RWPE2 (cell line): ENCODE results near the gene NACC2.
A peak's percentile ranks its signal among the peaks of the same experiment; 100 is the strongest.

Source experiments
- ATAC-seq: fragments of 200-7000 bp; cut with Tn5 transposase; 3 replicates; pipeline ENCODE4 v1.9.1; 2021; ENCODE audit warnings: low read depth
- DNase-seq: peaks from one replicate; pipeline ENCODE4 v3.0.0-alpha.2; 2020; ENCODE audit warnings: low spot score
- H3K27ac ChIP-seq: fragments of 450-650 bp; 2 replicates; pipeline ENCODE4 v1.5.1; 2017; ENCODE audit warnings: mild to moderate bottlenecking; ENCODE audit not compliant: poor library complexity, severe bottlenecking
- H3K27me3 ChIP-seq: fragments of 250-450 bp; sonication (Bioruptor Pico); 2 replicates; pipeline ENCODE4 v1.5.1; 2021; ENCODE audit warnings: mild to moderate bottlenecking, moderate library complexity; ENCODE audit not compliant: insufficient read depth, poor library complexity, severe bottlenecking
- H3K36me3 ChIP-seq: fragments of 250-450 bp; sonication (Bioruptor Pico); 2 replicates; pipeline ENCODE4 v1.5.1; 2020; ENCODE audit warnings: low read depth, mild to moderate bottlenecking, moderate library complexity
- H3K4me1 ChIP-seq: fragments of 250-450 bp; sonication (Bioruptor Pico); 2 replicates; pipeline ENCODE4 v1.5.1; 2021; ENCODE audit warnings: mild to moderate bottlenecking, moderate library complexity; ENCODE audit not compliant: insufficient read depth, poor library complexity, severe bottlenecking
- H3K4me3 ChIP-seq: fragments of 250-450 bp; sonication (Bioruptor Pico); 2 replicates; pipeline ENCODE4 v1.5.1; 2021; ENCODE audit warnings: mild to moderate bottlenecking, moderate library complexity; ENCODE audit not compliant: severe bottlenecking
- H3K9me3 ChIP-seq: fragments of 250-450 bp; sonication (Bioruptor Pico); 2 replicates; pipeline ENCODE4 v1.5.1; 2021; ENCODE audit warnings: mild to moderate bottlenecking, moderate library complexity; ENCODE audit not compliant: severe bottlenecking
- CTCF ChIP-seq: fragments of 450-650 bp; IDR thresholded peaks from one replicate; pipeline ENCODE4 v1.5.1; 2017; ENCODE audit warnings: mild to moderate bottlenecking, moderate library complexity; ENCODE audit not compliant: poor library complexity, severe bottlenecking

The NACC2 gene

GRCh38 chr9:136052472-136052880, 42.6 kb downstream of the NACC2 start:
- DNase-seq: peak; percentile 71
- H3K27ac ChIP-seq: peak overlapping the region; percentile 95
- no peaks in the 10 kb centered on the region; the same call in 1 of the 2 replicates for H3K36me3 ChIP-seq
- ATAC-seq: peak; percentile 45
- no peaks in the 10 kb centered on the region for H3K27me3 ChIP-seq
- H3K4me3 ChIP-seq: peak overlapping the region; percentile 35
- no peak for TF ChIP-seq CTCF
- no peaks in the 10 kb centered on the region for H3K9me3 ChIP-seq
- peaks cover 18% of the 10 kb centered on the region for H3K4me1 ChIP-seq

DNA sequence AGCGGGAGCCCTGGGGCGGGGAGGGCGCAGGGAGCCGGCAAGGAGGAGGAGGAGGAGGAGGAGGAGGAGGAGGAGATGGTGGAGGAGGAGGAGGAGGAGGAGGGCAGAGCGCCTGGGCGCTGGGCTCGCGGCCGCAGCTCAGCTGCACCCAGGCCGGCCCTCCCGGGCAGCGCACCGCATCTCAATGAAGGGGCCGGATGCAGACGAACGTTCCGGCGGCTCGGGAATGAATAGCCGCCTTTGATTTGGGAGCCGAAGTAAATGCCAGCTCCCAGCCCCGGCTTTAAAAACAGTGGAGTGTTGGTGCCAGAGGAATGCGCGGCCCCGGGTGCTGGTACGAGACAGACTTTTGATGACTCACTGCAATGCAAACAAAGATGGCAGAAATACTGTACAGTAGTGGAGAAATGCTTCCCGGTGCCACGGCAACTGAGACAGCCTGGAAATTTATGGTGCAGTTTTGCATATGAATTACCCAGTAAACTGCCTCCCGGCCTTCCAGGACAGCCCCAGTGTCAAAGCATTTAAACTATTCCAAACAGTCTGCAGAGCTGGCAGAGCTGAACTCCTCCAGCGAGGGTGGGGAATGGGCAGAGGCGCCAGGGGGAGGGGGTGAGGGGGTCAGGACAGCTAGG, 43.1 kb downstream of the NACC2 start:
- TF ChIP-seq CTCF: no peak
- peak; percentile 90 for DNase-seq
- H3K4me1 ChIP-seq: peaks cover 18% of the 10 kb centered on the region
- H3K27ac ChIP-seq: peak overlapping the region; percentile 95
- no peaks in the 10 kb centered on the region for H3K9me3 ChIP-seq
- no peaks in the 10 kb centered on the region; the same call in 1 of the 2 replicates for H3K36me3 ChIP-seq
- no peaks in the 10 kb centered on the region for H3K27me3 ChIP-seq
- peak; percentile 83 for ATAC-seq
- peak overlapping the region; percentile 35 for H3K4me3 ChIP-seq

GRCh38 chr9:136051453-136051836, 43.6 kb downstream of the NACC2 start:
- DNase-seq: no peak
- Histone ChIP-seq H3K4me3 (peak overlapping the region; percentile 35), H3K4me1 (peaks cover 18% of the 10 kb centered on the region)

DNA sequence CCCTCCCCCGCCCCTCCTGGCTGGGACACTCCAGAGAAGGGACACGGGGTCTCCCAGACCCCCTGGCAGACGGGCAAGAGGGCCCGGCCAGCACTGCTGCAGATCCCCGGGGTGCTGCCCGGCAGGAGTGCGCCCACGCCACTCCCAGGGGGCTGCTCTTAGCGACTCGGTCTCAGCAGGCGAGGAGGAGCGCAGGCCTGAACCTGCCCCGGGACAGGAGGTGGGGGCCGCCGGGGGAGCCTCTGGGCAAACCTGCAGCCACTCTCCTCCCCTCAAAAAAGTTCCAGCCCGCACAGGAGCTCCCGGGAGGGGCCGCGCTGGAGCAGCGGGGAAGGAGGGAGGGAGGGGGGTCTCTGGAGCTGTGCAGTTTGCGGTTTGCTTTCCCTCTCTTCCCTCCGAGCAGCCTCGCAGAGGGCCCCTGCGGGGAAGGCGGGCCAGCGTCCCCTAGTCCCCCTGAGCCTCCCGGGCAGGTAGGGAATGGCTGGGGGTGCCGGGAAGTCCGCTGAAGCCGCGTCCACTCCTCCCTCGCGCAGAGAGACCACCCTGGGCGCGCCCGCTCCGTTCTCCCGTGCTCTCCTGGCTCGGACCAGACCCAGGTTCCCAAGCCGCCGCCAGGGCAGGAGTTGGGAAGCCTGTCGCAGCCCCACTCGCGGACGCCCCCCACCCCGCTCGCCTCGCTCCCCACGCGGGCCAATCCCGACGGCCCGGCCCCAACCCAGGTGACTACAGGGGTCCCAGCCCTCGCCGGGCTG, 44.2 kb downstream of the NACC2 start:
- peak overlapping the region; percentile 35 for H3K4me3 ChIP-seq
- peaks cover 18% of the 10 kb centered on the region for H3K4me1 ChIP-seq

More at GRCh38 chr9:136051453-136051836, 43.6 kb downstream of the NACC2 start:
- H3K9me3 ChIP-seq: no peaks in the 10 kb centered on the region
- no peak for TF ChIP-seq CTCF
- no peaks in the 10 kb centered on the region; the same call in 1 of the 2 replicates for H3K36me3 ChIP-seq
- ATAC-seq: peak; percentile 13
- no peaks in the 10 kb centered on the region for H3K27me3 ChIP-seq
- H3K27ac ChIP-seq: peak overlapping the region; percentile 95

More for the DNA sequence above, 44.2 kb downstream of the NACC2 start:
- peak overlapping the region; percentile 95 for H3K27ac ChIP-seq
- H3K27me3 ChIP-seq: no peaks in the 10 kb centered on the region
- H3K9me3 ChIP-seq: no peaks in the 10 kb centered on the region
- TF ChIP-seq CTCF: no peak
- H3K36me3 ChIP-seq: no peaks in the 10 kb centered on the region; the same call in 1 of the 2 replicates
- DNase-seq: peak; percentile 68
- peak; percentile 26 for ATAC-seq
